ENCODE results near the gene CANT1. TPM values are rescaled to one million over a fixed set of nuclear protein-coding genes. Genes with fewer than 3 reads are reported as not detected.

Gene CANT1
- total RNA-seq, 1 donor from 2014 or later, result 81.6 TPM

GRCh38 chr17:78990349-78991016, 19.1 kb downstream of the CANT1 start:
- TF ChIP-seq, protein P1, sequence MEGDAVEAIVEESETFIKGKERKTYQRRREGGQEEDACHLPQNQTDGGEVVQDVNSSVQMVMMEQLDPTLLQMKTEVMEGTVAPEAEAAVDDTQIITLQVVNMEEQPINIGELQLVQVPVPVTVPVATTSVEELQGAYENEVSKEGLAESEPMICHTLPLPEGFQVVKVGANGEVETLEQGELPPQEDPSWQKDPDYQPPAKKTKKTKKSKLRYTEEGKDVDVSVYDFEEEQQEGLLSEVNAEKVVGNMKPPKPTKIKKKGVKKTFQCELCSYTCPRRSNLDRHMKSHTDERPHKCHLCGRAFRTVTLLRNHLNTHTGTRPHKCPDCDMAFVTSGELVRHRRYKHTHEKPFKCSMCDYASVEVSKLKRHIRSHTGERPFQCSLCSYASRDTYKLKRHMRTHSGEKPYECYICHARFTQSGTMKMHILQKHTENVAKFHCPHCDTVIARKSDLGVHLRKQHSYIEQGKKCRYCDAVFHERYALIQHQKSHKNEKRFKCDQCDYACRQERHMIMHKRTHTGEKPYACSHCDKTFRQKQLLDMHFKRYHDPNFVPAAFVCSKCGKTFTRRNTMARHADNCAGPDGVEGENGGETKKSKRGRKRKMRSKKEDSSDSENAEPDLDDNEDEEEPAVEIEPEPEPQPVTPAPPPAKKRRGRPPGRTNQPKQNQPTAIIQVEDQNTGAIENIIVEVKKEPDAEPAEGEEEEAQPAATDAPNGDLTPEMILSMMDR (IDR thresholded peaks at IDR 0.05; ENCODE audit: unreplicated experiment), result no peak
- Mint-ChIP-seq H3K9me3 (ENCODE audit: unreplicated experiment) (no peaks in the 10 kb centered on the region), H3K36me3 (ENCODE audit: low read depth, unreplicated experiment) (peaks cover 13% of the 10 kb centered on the region), H3K4me1 (ENCODE audit: unreplicated experiment) (peaks cover 13% of the 10 kb centered on the region), H3K4me3 (ENCODE audit: unreplicated experiment) (no peak overlapping the region), H3K27ac (ENCODE audit: unreplicated experiment) (no peak overlapping the region), H3K27me3 (ENCODE audit: unreplicated experiment) (peaks cover 2% of the 10 kb centered on the region)
- no peak for DNase-seq (ENCODE audit: low spot score)

DNA sequence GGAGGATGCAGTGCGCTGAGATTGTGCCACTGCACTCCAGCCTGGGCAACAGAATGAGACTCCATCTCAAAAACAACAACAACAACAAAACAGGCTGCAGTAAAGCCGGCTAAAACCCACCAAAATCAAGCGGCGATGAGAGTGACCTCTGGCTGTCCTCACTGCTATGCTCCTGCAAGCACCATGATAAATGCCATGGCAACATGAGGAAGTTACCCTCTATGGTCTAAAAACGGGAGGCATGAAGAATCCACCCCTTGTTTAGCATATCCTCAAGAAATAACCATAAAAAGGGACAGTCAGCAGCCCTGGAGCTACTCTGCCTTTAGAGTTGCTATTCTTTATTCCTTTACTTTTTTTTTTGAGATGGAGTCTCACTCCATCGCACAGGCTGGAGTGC, 21.4 kb downstream of the CANT1 start:
- peaks cover 2% of the 10 kb centered on the region for H3K27me3 Mint-ChIP-seq (ENCODE audit: unreplicated experiment)
- TF ChIP-seq, protein P1 (IDR thresholded peaks at IDR 0.05; ENCODE audit: unreplicated experiment), result no peak
- no peak overlapping the region for H3K4me3 Mint-ChIP-seq (ENCODE audit: unreplicated experiment)
- H3K9me3 Mint-ChIP-seq (ENCODE audit: unreplicated experiment), result no peaks in the 10 kb centered on the region
- peaks cover 13% of the 10 kb centered on the region for H3K4me1 Mint-ChIP-seq (ENCODE audit: unreplicated experiment)
- peaks cover 7% of the 10 kb centered on the region for H3K36me3 Mint-ChIP-seq (ENCODE audit: low read depth, unreplicated experiment)
- H3K27ac Mint-ChIP-seq (ENCODE audit: unreplicated experiment), result no peak overlapping the region
- no peak for DNase-seq (ENCODE audit: low spot score)

GRCh38 chr17:78986649-78987328, 22.8 kb downstream of the CANT1 start:
- Mint-ChIP-seq H3K27me3 (ENCODE audit: unreplicated experiment) (peaks cover 2% of the 10 kb centered on the region), H3K4me1 (ENCODE audit: unreplicated experiment) (peaks cover 13% of the 10 kb centered on the region), H3K9me3 (ENCODE audit: unreplicated experiment) (no peaks in the 10 kb centered on the region), H3K4me3 (ENCODE audit: unreplicated experiment) (peak overlapping the region; percentile 9), H3K36me3 (ENCODE audit: low read depth, unreplicated experiment) (no peaks in the 10 kb centered on the region), H3K27ac (ENCODE audit: unreplicated experiment) (peak overlapping the region; percentile 94)
- TF ChIP-seq, protein P1 (IDR thresholded peaks at IDR 0.05; ENCODE audit: unreplicated experiment), result no peak
- DNase-seq (ENCODE audit: low spot score), result peak; percentile 23

- peaks cover 13% of the 10 kb centered on the region for H3K4me1 Mint-ChIP-seq (ENCODE audit: unreplicated experiment)
- TF ChIP-seq, protein P1 (IDR thresholded peaks at IDR 0.05; ENCODE audit: unreplicated experiment), result no peak
- H3K27me3 Mint-ChIP-seq (ENCODE audit: unreplicated experiment), result peaks cover 2% of the 10 kb centered on the region
- H3K9me3 Mint-ChIP-seq (ENCODE audit: unreplicated experiment), result no peaks in the 10 kb centered on the region
- no peaks in the 10 kb centered on the region for H3K36me3 Mint-ChIP-seq (ENCODE audit: low read depth, unreplicated experiment)
- H3K4me3 Mint-ChIP-seq (ENCODE audit: unreplicated experiment), result peak overlapping the region; percentile 9
- DNase-seq (ENCODE audit: low spot score), result no peak
- peak overlapping the region; percentile 94 for H3K27ac Mint-ChIP-seq (ENCODE audit: unreplicated experiment)
Observed at GRCh38 chr17:78986048-78986648, 23.4 kb downstream of the CANT1 start.

DNA sequence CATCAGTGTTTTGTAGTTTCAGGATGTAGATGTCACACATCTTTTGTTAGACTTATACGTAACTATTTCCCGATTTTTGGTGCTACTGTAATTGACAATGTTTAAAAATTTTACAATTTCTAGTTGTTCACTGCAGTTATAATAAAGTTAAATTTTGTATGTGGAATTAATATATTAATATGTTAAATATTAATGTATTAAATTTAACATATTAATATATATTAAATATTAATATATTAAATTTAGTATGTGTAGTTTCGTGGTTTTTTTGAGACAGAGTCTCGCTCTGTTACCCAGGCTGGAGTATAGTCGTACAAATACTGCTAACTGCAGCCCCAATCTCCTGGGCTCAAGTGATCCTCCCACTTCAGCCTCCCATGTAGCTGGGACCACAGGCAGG, 24.2 kb downstream of the CANT1 start:
- Mint-ChIP-seq H3K9me3 (ENCODE audit: unreplicated experiment) (no peaks in the 10 kb centered on the region), H3K27ac (ENCODE audit: unreplicated experiment) (no peak overlapping the region), H3K4me1 (ENCODE audit: unreplicated experiment) (peaks cover 13% of the 10 kb centered on the region), H3K36me3 (ENCODE audit: low read depth, unreplicated experiment) (no peaks in the 10 kb centered on the region), H3K27me3 (ENCODE audit: unreplicated experiment) (peaks cover 2% of the 10 kb centered on the region), H3K4me3 (ENCODE audit: unreplicated experiment) (no peak overlapping the region)
- DNase-seq (ENCODE audit: low spot score), result no peak
- TF ChIP-seq, protein P1 (IDR thresholded peaks at IDR 0.05; ENCODE audit: unreplicated experiment), result no peak

Measured in endothelial cell (in vitro differentiated cells).